Stimulated activated CD4-positive, alpha-beta T cell treated with anti-CD3 and anti-CD28 coated beads, Interleukin-1b, Interleukin-23, amount 100 ng/mL, for 1 hour (primary cell): ENCODE data around the gene EDARADD.
"Not testable (repeated sequence)": the region's sequence is repeated elsewhere in the genome, so short reads cannot be mapped to it uniquely, and the experiment has no call there.

ENCODE experiments used
- DNase-seq, 2 donors: peaks; one replicate each; pipeline ENCODE4 v3.0.0-alpha.2; 2020; ENCODE audit warnings: low read depth in 2 of 2

The EDARADD gene

GRCh38 chr1:236433819-236434315 is 39.8 kb downstream of the EDARADD start:
- no peak for DNase-seq

GRCh38 chr1:236438614-236439013 is 44.5 kb downstream of the EDARADD start:
- no peak for DNase-seq

- no peak for DNase-seq
These were observed 46.3 kb downstream of the EDARADD start for GRCh38 chr1:236440373-236440772.

- no peak for DNase-seq
These were observed 56.7 kb downstream of the EDARADD start for GRCh38 chr1:236450779-236451178.

- DNase-seq, result peak in 1 of 2 donors; percentile 8
These were observed 57.8 kb downstream of the EDARADD start for GRCh38 chr1:236451796-236452373.

- no peak for DNase-seq
These were observed 61.2 kb downstream of the EDARADD start for GRCh38 chr1:236455243-236455642.

GRCh38 chr1:236457775-236458174 is 63.7 kb downstream of the EDARADD start:
- DNase-seq, result no peak

- no peak for DNase-seq
These were observed 64.9 kb downstream of the EDARADD start for GRCh38 chr1:236458996-236459395.

GRCh38 chr1:236460103-236460502 is 66.0 kb downstream of the EDARADD start:
- no peak for DNase-seq

GRCh38 chr1:236464197-236464596 is 70.1 kb downstream of the EDARADD start:
- not testable (repeated sequence) for DNase-seq

- no peak for DNase-seq
These were observed 71.3 kb downstream of the EDARADD start for GRCh38 chr1:236465231-236465958.

- no peak for DNase-seq
These were observed 71.8 kb downstream of the EDARADD start for GRCh38 chr1:236465959-236466303.

GRCh38 chr1:236467327-236467641 is 73.2 kb downstream of the EDARADD start:
- no peak for DNase-seq

GRCh38 chr1:236468625-236469024 is 74.5 kb downstream of the EDARADD start:
- DNase-seq, result no peak

- DNase-seq, result no peak
These were observed 75.4 kb downstream of the EDARADD start for GRCh38 chr1:236469466-236469865.

GRCh38 chr1:236471096-236471495 is 77.0 kb downstream of the EDARADD start:
- no peak for DNase-seq

- DNase-seq, result no peak
These were observed 77.6 kb downstream of the EDARADD start for GRCh38 chr1:236471653-236472052.

- no peak for DNase-seq
These were observed 79.0 kb downstream of the EDARADD start for GRCh38 chr1:236472850-236473788.

GRCh38 chr1:236476019-236476418 is 81.9 kb downstream of the EDARADD start:
- no peak for DNase-seq

GRCh38 chr1:236480758-236481436 is 86.8 kb downstream of the EDARADD start:
- no peak for DNase-seq

GRCh38 chr1:236484310-236484971 is 90.4 kb downstream of the EDARADD start:
- no peak for DNase-seq
